Measurements from ENCODE around the gene TCP1.

DNA sequence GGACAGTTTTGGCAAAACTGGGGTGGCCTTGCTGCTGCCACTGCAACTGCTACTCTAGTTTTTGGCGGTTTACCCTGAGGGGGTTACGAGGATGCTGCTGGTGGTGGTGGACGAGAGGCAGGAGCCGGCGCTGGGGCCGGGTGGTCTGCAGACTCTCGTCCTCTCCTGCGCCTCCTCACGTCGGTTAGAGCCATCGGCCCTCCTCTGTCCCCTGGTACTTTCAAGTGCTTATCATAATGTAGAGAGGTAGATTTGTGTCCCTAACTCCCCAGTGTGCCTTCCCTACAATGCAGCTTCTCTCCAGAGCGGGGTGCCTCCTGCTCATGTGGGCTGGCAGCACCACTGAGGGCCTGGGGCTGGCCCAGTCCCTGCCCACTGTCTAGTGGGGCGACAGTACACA lies 36.6 kb upstream of the TCP1 start:
- TF ChIP-seq, protein P1, sequence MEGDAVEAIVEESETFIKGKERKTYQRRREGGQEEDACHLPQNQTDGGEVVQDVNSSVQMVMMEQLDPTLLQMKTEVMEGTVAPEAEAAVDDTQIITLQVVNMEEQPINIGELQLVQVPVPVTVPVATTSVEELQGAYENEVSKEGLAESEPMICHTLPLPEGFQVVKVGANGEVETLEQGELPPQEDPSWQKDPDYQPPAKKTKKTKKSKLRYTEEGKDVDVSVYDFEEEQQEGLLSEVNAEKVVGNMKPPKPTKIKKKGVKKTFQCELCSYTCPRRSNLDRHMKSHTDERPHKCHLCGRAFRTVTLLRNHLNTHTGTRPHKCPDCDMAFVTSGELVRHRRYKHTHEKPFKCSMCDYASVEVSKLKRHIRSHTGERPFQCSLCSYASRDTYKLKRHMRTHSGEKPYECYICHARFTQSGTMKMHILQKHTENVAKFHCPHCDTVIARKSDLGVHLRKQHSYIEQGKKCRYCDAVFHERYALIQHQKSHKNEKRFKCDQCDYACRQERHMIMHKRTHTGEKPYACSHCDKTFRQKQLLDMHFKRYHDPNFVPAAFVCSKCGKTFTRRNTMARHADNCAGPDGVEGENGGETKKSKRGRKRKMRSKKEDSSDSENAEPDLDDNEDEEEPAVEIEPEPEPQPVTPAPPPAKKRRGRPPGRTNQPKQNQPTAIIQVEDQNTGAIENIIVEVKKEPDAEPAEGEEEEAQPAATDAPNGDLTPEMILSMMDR (IDR thresholded peaks at IDR 0.05; ENCODE audit: low read depth, low read length), result no peak
- TF ChIP-seq EZH2phosphoT487 (IDR thresholded peaks at IDR 0.05; ENCODE audit: low read depth), result no peak

All from OCI-LY3 (cell line).